Lower leg skin (tissue), 3 donors: ENCODE results near the gene FZD10.

ENCODE experiments used
- POLR2A ChIP-seq, 2 donors: fragments of 450-650 bp; IDR thresholded peaks; one replicate each; pipeline ENCODE4 v1.6.1; 2016 to 2017; ENCODE audit warnings: antibody characterized with exemption in 2 of 2, mild to moderate bottlenecking in 1 of 2, moderate library complexity in 1 of 2
- TF ChIP-seq, protein P1 (sequence below), 3 donors: fragments of 450-650 bp; IDR thresholded peaks; one replicate each; pipeline ENCODE4 v1.5.1; 2016; ENCODE audit warnings: antibody characterized with exemption in 3 of 3, mild to moderate bottlenecking in 3 of 3, moderate library complexity in 2 of 3

DNA sequence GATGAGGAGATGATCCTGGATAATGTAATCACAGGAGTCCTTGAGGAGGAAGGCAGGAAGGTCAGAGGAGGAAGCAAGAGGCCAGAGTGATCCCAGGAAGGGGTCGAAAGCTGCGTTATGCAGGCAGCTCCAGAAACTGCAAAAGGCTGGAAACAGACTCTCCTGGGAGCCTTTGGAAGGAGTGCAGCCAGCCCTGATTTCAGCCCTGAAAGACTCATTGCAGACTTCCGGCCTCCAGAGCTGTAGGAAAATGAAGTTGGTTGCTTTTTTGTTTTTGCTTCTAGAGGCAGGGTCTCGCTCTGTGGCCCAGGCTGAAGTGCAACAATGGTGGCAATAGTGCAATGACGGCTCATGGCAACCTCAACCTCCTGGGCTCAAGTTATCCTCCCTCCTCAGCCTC, 44.6 kb upstream of the FZD10 start:
- TF ChIP-seq, protein P1, sequence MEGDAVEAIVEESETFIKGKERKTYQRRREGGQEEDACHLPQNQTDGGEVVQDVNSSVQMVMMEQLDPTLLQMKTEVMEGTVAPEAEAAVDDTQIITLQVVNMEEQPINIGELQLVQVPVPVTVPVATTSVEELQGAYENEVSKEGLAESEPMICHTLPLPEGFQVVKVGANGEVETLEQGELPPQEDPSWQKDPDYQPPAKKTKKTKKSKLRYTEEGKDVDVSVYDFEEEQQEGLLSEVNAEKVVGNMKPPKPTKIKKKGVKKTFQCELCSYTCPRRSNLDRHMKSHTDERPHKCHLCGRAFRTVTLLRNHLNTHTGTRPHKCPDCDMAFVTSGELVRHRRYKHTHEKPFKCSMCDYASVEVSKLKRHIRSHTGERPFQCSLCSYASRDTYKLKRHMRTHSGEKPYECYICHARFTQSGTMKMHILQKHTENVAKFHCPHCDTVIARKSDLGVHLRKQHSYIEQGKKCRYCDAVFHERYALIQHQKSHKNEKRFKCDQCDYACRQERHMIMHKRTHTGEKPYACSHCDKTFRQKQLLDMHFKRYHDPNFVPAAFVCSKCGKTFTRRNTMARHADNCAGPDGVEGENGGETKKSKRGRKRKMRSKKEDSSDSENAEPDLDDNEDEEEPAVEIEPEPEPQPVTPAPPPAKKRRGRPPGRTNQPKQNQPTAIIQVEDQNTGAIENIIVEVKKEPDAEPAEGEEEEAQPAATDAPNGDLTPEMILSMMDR (IDR thresholded peaks at IDR 0.05) = no peak
- no peak for TF ChIP-seq POLR2A (IDR thresholded peaks at IDR 0.05)
